Measurements from ENCODE around the gene KAT6B.

DNA sequence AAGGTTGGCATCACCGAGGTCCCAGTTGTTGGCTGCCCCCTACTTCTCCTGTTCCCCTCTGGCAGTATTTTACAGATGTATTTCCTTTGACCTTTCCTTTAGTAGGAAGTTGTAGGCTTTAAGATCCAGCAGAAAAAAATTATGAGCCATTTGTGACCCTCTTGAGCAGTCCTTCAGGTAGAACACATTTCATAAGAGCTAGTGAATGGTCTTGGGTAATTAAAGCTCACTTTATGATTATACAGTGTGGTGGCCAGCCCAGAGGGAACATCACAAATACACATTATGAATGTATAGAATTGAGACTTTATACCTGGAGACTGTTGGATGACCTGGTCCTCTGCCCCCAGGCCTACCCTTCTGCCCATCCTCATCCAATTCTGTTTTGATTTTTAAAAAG lies 57.0 kb downstream of the KAT6B start:
- no peak for TF ChIP-seq CTCF (IDR thresholded peaks at IDR 0.05; ENCODE audit: poor library complexity, severe bottlenecking)
- no peak for TF ChIP-seq EP300 (conservative IDR thresholded peaks at IDR 0.05; ENCODE audit: poor library complexity, severe bottlenecking)
- no peak for TF ChIP-seq RAD21 (conservative IDR thresholded peaks at IDR 0.05)
- TF ChIP-seq, protein P1, sequence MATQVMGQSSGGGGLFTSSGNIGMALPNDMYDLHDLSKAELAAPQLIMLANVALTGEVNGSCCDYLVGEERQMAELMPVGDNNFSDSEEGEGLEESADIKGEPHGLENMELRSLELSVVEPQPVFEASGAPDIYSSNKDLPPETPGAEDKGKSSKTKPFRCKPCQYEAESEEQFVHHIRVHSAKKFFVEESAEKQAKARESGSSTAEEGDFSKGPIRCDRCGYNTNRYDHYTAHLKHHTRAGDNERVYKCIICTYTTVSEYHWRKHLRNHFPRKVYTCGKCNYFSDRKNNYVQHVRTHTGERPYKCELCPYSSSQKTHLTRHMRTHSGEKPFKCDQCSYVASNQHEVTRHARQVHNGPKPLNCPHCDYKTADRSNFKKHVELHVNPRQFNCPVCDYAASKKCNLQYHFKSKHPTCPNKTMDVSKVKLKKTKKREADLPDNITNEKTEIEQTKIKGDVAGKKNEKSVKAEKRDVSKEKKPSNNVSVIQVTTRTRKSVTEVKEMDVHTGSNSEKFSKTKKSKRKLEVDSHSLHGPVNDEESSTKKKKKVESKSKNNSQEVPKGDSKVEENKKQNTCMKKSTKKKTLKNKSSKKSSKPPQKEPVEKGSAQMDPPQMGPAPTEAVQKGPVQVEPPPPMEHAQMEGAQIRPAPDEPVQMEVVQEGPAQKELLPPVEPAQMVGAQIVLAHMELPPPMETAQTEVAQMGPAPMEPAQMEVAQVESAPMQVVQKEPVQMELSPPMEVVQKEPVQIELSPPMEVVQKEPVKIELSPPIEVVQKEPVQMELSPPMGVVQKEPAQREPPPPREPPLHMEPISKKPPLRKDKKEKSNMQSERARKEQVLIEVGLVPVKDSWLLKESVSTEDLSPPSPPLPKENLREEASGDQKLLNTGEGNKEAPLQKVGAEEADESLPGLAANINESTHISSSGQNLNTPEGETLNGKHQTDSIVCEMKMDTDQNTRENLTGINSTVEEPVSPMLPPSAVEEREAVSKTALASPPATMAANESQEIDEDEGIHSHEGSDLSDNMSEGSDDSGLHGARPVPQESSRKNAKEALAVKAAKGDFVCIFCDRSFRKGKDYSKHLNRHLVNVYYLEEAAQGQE (IDR thresholded peaks at IDR 0.05; ENCODE audit: borderline replicate concordance), result no peak
- no peak for TF ChIP-seq MXI1 (conservative IDR thresholded peaks at IDR 0.05; ENCODE audit: poor library complexity, severe bottlenecking)
